K562 (cell line): ENCODE measurements around the gene IFNA17. TPM values are rescaled to one million over a fixed set of nuclear protein-coding genes. Genes with fewer than 3 reads are reported as not detected.
"Not testable (repeated sequence)": the region's sequence is repeated elsewhere in the genome, so short reads cannot be mapped to it uniquely, and the experiment has no call there.

Experiments
- ATAC-seq: fragments of 200-7000 bp; cut with Tn5 transposase; 3 replicates; pipeline ENCODE4 v1.9.1; 2020; ENCODE audit warnings: moderate library complexity
- BruUV-seq: library from RNA; stranded (reverse); fragments of 400-500 nt; replicated peaks from 2 replicates; lab custom pipeline; 2021; lab: Mats Ljungman, UMichigan
- CTCF ChIA-PET: fragments of 300-600 bp; formaldehyde crosslinking; extraction: SDS; loops from one replicate; lab custom pipeline; 2021; ENCODE audit warnings: low intra/inter-chr PET ratio; lab: Yijun Ruan, JAX
- POLR2A ChIA-PET: fragments of 300-600, 350-650 bp; sonication (Branson Sonifier 250); formaldehyde crosslinking; extraction: SDS; loops from one replicate; lab custom pipeline; 2021; ENCODE audit warnings: antibody characterized with exemption, inconsistent platforms; lab: Yijun Ruan, JAX
- DNase-seq, 4 experiments: peaks; one replicate each; pipeline versions ENCODE4 v3.0.0 to v3.0.0-alpha.2; 2011 to 2018; ENCODE audit warnings: low spot score in 3 of 4, mixed read lengths in 3 of 4; ENCODE audit errors: extremely low read depth in 1 of 4
- FAIRE-seq: peaks from 2 replicates; lab custom pipeline; 2011; peaks lifted over from hg19 to GRCh38; lab: Jason Lieb, UNC
- H2AFZ ChIP-seq: 2 replicates; pipeline ENCODE4 v1.6.0; 2011; ENCODE audit warnings: low read depth, low read length, control low read depth, inconsistent platforms
- H3K27ac ChIP-seq: fragments of 200-600 bp; 3 replicates; pipeline ENCODE4 v1.8.0; 2011; ENCODE audit warnings: low read depth, mild to moderate bottlenecking, control low read depth, inconsistent platforms, low read length, moderate library complexity, mixed read lengths; ENCODE audit errors: extremely low read depth
- H3K27me3 ChIP-seq, 2 experiments: fragments of 300-600 bp in 1 of 2; 2 replicates in 1 of 2; 3 replicates in 1 of 2; pipeline versions ENCODE4 v1.6.0 to v1.8.0; 2011; ENCODE audit warnings: inconsistent platforms in 2 of 2, low read length in 2 of 2, mild to moderate bottlenecking in 1 of 2, mixed read lengths in 1 of 2, moderate library complexity in 1 of 2; ENCODE audit not compliant: control insufficient read depth in 2 of 2, insufficient read depth in 2 of 2
- H3K36me3 ChIP-seq: fragments of 300-600 bp; 3 replicates; pipeline ENCODE4 v1.8.0; 2011; ENCODE audit warnings: mild to moderate bottlenecking, low read length, inconsistent platforms; ENCODE audit not compliant: control insufficient read depth, insufficient read depth
- H3K4me1 ChIP-seq, 2 experiments: fragments of 200-600 bp in 1 of 2; replicated peaks in 1 of 2; 2 replicates in 1 of 2; 3 replicates in 1 of 2; pipeline versions ENCODE4 v1.5.1 to v1.8.0; 2011; ENCODE audit warnings: inconsistent platforms in 2 of 2, low read length in 2 of 2, mild to moderate bottlenecking in 1 of 2, mixed read lengths in 1 of 2, moderate library complexity in 1 of 2; ENCODE audit not compliant: control insufficient read depth in 2 of 2, insufficient read depth in 2 of 2
- H3K4me2 ChIP-seq: 2 replicates; pipeline ENCODE4 v1.6.1; 2011; ENCODE audit warnings: low read length, control low read depth, inconsistent platforms, mixed read lengths; ENCODE audit not compliant: insufficient read depth
- H3K4me3 ChIP-seq: fragments of 200-600 bp; sonication (generic), shearing (Covaris generic); 2 replicates; pipeline ENCODE4 v1.5.1; 2016; ENCODE audit warnings: control low read depth, inconsistent platforms
- H3K79me2 ChIP-seq: fragments of 200-600 bp; 3 replicates; pipeline ENCODE4 v1.8.0; 2011; ENCODE audit warnings: low read length, inconsistent platforms; ENCODE audit not compliant: control insufficient read depth, insufficient read depth
- H3K9ac ChIP-seq, 2 experiments: 2 replicates each; pipeline versions ENCODE4 v1.6.0 to v1.6.1; 2011; ENCODE audit warnings: low read depth in 2 of 2, low read length in 2 of 2, control low read depth in 1 of 2, inconsistent platforms in 1 of 2, mild to moderate bottlenecking in 1 of 2, mixed read lengths in 1 of 2; ENCODE audit not compliant: insufficient read depth in 1 of 2
- H3K9me1 ChIP-seq: one replicate; pipeline ENCODE4 v1.6.0; 2011; ENCODE audit warnings: inconsistent platforms, mild to moderate bottlenecking, low read length, moderate library complexity; ENCODE audit not compliant: control insufficient read depth, insufficient read depth
- H3K9me3 ChIP-seq: replicated peaks from 2 replicates; pipeline ENCODE4 v1.5.1; 2011; ENCODE audit warnings: low read depth, low read length, inconsistent platforms; ENCODE audit not compliant: control insufficient read depth, insufficient read depth
- H4K20me1 ChIP-seq: replicated peaks from 2 replicates; pipeline ENCODE4 v1.6.1; 2011; ENCODE audit warnings: low read length, inconsistent platforms, mixed read lengths; ENCODE audit not compliant: control insufficient read depth, insufficient read depth
- WGBS: fragments of 100-300 bp; shearing (Covaris generic); methylation state at CpG from one replicate; pipeline ENCODE4 v1.1.6; 2016; ENCODE audit warnings: low coverage, mixed read lengths; ENCODE audit not compliant: insufficient coverage; ENCODE audit errors: missing lambda C conversion rate; 5-methylcytosine and 5-hydroxymethylcytosine counted together
- in situ Hi-C: fragments of 300-500 bp; cut with MboI; formaldehyde crosslinking; loops from 4 replicates; pipeline ENCODE4 v1.15.0; 2018; ENCODE audit warnings: inconsistent platforms, mixed read lengths
- intact Hi-C: fragments of 100-400 bp; cut with micrococcal nuclease; formaldehyde crosslinking; loops from 2 replicates; pipeline ENCODE4 v1.14.2; 2022
- polyA plus RNA-seq, 8 experiments: library from polyadenylated mRNA; depleted of rRNA in 4 of 8; stranded (reverse) in 5 of 8; unstranded in 3 of 8; fragments of >200 nt; fragmentation: Nextera tagmentation in 2 of 8; fragmentation: Illumina TruSeq in 1 of 8; extraction: Ambion mirVana in 2 of 8; extraction: Trizol in 1 of 8; gene quantifications; 2 replicates each; pipeline versions ENCODE4 v1.2.1 to v1.2.3, GENCODE V29; 2011 to 2014; ENCODE audit warnings: inconsistent platforms in 1 of 8, missing spikeins in 1 of 8
- total RNA-seq, 7 experiments: library from RNA; depleted of rRNA in 6 of 7; stranded (reverse); fragments of >200 nt in 6 of 7; fragmentation: Illumina TruSeq in 2 of 7; extraction: Trizol in 2 of 7; gene quantifications; 2 replicates each; pipeline versions ENCODE4 v1.2.1 to v1.2.3, GENCODE V29; 2011 to 2021; ENCODE audit warnings: low replicate concordance in 1 of 7

The IFNA17 gene
- total and polyA plus RNA-seq, 9 of the 15 experiments (the other 6 are each of a cell fraction or from before 2014, with no cell fraction given) = not detected

DNA sequence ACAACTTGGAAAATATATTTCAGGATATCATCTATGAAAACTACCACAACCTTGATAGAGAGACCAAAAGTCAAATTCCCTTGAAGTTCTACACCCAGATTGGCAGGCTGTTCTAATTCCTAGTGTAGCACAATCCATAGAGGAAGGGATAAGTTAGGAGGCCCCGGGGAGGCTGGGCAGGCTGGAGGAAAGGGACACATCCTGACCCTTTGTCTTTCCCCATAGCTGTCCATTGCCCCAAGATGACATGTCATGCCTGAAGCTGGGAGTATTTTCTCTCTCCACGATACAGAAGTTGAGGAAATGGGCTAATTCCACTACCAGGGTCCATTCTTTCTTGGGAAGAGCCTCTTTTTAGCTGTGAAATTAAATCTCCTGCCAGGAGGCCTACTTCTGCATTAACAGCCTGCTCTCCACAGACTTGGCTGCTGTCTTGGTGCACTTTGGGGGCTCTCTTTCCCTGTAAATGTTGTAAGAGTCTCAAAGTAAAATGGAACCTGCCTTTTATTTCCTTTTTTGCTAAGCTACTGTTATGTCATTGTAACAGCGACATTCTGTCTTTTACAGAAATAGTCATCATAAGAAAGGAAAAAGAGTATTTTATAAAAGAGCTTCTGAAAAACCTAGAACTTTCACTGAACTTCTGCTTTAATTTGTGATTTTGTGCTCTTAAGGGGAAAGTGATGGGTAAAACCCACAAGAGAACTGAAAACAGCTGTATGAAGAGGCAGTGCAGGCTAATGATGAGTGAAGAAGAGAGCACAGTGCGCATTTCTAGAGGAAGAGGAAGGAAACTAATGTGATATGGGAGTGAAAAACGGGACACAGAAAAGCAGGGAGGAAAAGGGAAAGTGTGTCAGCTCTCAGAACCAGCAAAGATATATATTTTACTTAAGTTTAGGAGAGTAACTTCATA, 14.4 kb downstream of the IFNA17 start:
- H3K36me3 ChIP-seq, H3K9me3 ChIP-seq, POLR2A ChIA-PET, FAIRE-seq, H3K79me2 ChIP-seq, H3K4me1 ChIP-seq, H3K4me2 ChIP-seq, H3K9me1 ChIP-seq, H2AFZ ChIP-seq, intact Hi-C loops, H4K20me1 ChIP-seq, H3K27ac ChIP-seq, DNase-seq, H3K9ac ChIP-seq, BruUV-seq, H3K27me3 ChIP-seq, ATAC-seq, CTCF ChIA-PET, H3K4me3 ChIP-seq, in situ Hi-C loops: not testable (repeated sequence)
- WGBS = no CpG with 5 or more reads among the region's 5 CpGs

DNA sequence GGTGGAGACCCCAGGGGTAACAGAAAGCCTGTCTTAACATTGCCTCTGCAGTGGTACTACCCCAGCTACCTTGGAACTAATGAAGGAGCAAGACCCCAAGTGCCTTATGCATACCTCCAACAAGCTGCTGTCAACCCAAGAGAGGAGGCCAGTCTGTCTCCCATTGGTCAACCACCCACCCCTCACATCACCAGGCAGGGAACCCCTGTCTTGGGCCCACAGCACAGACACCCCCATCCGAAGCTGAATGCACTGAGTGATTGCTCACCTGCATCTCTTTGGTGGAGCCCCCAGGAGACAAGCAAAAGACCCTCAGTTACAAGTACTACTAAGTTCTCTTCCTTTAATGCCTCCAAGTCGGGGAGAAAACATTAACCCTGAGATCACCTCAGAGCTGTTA, 15.9 kb downstream of the IFNA17 start:
- FAIRE-seq, ATAC-seq, intact Hi-C loops: not testable (repeated sequence)

DNA sequence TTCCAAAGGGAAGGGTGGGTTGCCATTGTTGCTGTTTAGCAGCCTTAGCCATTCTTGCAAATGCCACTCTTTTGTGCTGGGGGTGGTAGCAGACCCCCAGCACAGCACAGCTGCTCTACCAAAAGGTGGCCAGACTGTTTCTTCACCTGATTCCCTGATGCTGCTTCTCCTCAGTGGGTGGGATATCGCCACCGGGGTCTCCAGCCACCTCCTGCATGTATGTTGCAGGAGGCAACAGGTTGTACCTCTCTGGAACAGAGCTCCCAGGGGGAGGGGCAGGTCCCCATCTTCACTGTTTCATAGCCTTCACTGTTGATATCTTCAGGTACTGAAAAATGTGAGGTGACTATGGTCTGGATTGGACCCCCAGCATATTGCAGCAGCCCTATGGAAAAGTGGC, 17.2 kb downstream of the IFNA17 start:
- H4K20me1 ChIP-seq, ATAC-seq, in situ Hi-C loops, H3K9me3 ChIP-seq, H3K4me3 ChIP-seq, H3K9ac ChIP-seq, H3K4me2 ChIP-seq, POLR2A ChIA-PET, H3K36me3 ChIP-seq, DNase-seq, CTCF ChIA-PET, H3K27ac ChIP-seq, H3K9me1 ChIP-seq, H2AFZ ChIP-seq, H3K79me2 ChIP-seq, intact Hi-C loops, H3K27me3 ChIP-seq, FAIRE-seq, H3K4me1 ChIP-seq, BruUV-seq: not testable (repeated sequence)
- WGBS = no CpG with 5 or more reads among the region's 2 CpGs

More for the DNA sequence above, 15.9 kb downstream of the IFNA17 start:
- DNase-seq, in situ Hi-C loops, H3K4me2 ChIP-seq, H3K79me2 ChIP-seq, CTCF ChIA-PET, POLR2A ChIA-PET, H3K9me3 ChIP-seq, H3K27ac ChIP-seq, H3K4me1 ChIP-seq, H4K20me1 ChIP-seq, H3K9ac ChIP-seq, H3K36me3 ChIP-seq, H3K9me1 ChIP-seq, BruUV-seq, H2AFZ ChIP-seq, H3K27me3 ChIP-seq, H3K4me3 ChIP-seq: not testable (repeated sequence)
- no CpG with 5 or more reads among the region's 2 CpGs for WGBS
